ENCODE data around the gene EFCC1.
A peak's percentile ranks its signal among the peaks of the same experiment; 100 is the strongest.

The EFCC1 gene

DNA sequence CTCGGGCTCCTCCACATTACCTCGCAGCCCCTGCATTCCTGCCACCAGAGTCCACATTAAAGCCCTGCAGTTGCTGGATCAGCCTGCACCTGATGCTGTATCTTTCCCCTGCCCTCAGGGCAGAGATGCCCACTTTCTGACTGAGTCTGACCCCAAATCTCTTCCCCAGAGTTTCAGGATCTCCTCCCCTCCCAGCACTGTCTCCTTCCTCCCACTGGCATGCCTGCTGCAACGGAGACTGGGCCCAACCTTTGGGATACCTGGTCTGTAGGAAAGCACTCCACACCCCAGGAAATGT, 38.9 kb downstream of the EFCC1 start:
- TF ChIP-seq, protein P1, sequence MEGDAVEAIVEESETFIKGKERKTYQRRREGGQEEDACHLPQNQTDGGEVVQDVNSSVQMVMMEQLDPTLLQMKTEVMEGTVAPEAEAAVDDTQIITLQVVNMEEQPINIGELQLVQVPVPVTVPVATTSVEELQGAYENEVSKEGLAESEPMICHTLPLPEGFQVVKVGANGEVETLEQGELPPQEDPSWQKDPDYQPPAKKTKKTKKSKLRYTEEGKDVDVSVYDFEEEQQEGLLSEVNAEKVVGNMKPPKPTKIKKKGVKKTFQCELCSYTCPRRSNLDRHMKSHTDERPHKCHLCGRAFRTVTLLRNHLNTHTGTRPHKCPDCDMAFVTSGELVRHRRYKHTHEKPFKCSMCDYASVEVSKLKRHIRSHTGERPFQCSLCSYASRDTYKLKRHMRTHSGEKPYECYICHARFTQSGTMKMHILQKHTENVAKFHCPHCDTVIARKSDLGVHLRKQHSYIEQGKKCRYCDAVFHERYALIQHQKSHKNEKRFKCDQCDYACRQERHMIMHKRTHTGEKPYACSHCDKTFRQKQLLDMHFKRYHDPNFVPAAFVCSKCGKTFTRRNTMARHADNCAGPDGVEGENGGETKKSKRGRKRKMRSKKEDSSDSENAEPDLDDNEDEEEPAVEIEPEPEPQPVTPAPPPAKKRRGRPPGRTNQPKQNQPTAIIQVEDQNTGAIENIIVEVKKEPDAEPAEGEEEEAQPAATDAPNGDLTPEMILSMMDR (IDR thresholded peaks at IDR 0.05; ENCODE audit: insufficient read depth, low read length, missing control alignments) = no peak
- ChIA-PET CTCF (interaction anchor here (1.3 to 6.1 kb wide), 2 partner anchors 13 to 16 kb away, joined by 3 to 50 read pairs; no protein-coding TSS in a partner anchor), POLR2A (no interaction called here)
- H3K4me3 ChIP-seq (ENCODE audit: low read depth, low read length) = no peak overlapping the region
- DNase-seq (ENCODE audit: low read depth, low spot score) = no peak

DNA sequence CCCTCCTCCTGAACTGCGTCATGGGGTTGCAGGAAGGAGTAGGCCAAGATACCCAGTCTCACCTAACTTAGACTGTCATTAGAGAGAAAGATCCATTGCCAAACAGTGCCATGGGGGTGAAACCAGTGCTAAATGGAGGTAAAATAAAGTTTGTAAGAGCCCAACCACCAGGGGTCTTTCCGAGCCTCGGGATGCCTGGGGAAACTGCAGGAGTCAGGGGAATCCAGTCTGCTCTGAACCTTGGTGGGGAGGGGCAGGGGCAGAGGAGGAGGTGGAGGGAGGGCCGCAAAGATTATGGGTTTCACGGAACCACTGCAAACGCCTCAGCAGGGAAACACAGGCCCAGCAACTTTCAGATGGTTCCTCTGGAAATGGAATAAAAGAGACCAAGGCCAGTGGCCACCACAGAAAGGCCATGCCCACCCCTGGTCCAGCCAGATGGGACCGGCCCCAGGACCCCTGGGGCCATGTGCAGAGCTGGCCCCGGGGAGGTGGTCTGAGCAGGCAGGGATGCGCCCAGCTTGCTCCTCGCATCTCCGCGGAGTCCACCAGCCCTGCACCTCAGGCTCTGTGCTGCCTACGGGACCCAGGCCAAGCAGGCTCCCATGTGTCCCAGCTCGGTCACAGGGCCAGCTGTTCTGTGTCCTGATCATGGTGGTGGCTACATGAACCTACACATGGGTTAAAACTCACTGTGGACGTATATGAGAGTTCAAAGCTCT, 39.6 kb downstream of the EFCC1 start:
- ChIA-PET CTCF (interaction anchor here (1.0 to 6.1 kb wide), 3 partner anchors 12 to 80 kb away, joined by 3 to 50 read pairs (median 3); no protein-coding TSS in a partner anchor), POLR2A (no interaction called here)
- H3K4me3 ChIP-seq (ENCODE audit: low read depth, low read length) = no peak overlapping the region
- TF ChIP-seq, protein P1 (IDR thresholded peaks at IDR 0.05; ENCODE audit: insufficient read depth, low read length, missing control alignments) = no peak
- no peak for DNase-seq (ENCODE audit: low read depth, low spot score)

DNA sequence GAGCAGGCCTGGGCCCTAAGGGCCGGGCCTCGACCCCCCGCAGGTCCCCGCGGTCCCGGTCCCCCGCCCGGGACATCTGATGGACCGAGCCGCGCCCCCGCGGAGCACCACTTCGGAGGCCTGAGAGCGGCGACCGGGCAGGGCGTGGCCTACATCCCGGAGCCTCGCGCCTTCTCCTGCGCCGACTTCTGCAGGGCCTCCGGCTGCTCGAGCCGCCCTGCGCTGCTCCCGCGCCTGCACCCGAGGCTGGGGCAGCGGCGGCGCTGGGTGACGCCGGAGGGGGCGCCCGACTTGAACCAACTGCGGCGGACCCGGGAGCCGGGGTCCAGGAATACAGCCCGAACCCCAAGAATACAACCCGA, 44.6 kb downstream of the EFCC1 start:
- H3K4me3 ChIP-seq (ENCODE audit: low read depth, low read length) = no peak overlapping the region
- no peak for DNase-seq (ENCODE audit: low read depth, low spot score)
- ChIA-PET CTCF (interaction anchor here (1.1 kb wide), 1 partner anchor 9 kb away, joined by 3 read pairs; no protein-coding TSS in a partner anchor), POLR2A (no interaction called here)
- TF ChIP-seq, protein P1 (IDR thresholded peaks at IDR 0.05; ENCODE audit: insufficient read depth, low read length, missing control alignments) = no peak

DNA sequence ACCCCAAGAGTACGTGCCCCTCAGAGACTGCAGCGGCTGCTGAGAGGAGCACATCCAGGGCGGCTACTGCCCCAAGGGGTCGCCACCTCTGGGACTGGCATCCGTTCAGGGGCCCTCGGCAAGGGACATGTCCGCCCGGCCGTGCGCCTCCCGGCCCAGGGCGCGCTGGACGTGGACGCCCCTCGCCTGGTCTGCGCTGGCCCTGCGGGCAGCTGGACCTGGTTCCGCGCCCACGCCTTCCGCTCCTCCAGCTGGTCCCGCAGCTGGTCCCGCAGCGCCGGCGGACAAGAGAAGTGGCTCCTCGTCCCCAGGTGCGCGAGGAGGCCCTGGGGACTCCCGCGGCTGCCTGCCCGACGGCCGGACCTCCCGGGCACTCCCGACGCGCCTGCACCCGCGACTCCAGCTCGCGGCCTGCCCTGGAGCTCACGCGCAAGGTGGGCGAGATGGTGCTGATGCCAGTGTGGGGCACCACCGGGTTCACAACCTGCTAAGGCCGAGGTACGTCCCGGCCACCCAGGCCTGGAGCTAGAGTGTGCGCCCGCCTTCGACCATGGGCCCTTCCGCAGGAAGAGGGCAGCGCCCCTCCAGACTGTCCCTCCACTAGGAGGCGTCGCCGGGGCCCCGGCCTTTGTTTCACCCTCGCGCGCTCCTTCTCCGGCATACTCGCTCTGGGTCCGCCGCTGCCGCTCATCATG, 45.1 kb downstream of the EFCC1 start:
- no peak for DNase-seq (ENCODE audit: low read depth, low spot score)
- ChIA-PET POLR2A (no interaction called here), CTCF (interaction anchor here (1.1 to 1.3 kb wide), 2 partner anchors 9 to 76 kb away, joined by 3 read pairs; no protein-coding TSS in a partner anchor)
- no peak overlapping the region for H3K4me3 ChIP-seq (ENCODE audit: low read depth, low read length)
- TF ChIP-seq, protein P1 (IDR thresholded peaks at IDR 0.05; ENCODE audit: insufficient read depth, low read length, missing control alignments) = peak; percentile 1

DNA sequence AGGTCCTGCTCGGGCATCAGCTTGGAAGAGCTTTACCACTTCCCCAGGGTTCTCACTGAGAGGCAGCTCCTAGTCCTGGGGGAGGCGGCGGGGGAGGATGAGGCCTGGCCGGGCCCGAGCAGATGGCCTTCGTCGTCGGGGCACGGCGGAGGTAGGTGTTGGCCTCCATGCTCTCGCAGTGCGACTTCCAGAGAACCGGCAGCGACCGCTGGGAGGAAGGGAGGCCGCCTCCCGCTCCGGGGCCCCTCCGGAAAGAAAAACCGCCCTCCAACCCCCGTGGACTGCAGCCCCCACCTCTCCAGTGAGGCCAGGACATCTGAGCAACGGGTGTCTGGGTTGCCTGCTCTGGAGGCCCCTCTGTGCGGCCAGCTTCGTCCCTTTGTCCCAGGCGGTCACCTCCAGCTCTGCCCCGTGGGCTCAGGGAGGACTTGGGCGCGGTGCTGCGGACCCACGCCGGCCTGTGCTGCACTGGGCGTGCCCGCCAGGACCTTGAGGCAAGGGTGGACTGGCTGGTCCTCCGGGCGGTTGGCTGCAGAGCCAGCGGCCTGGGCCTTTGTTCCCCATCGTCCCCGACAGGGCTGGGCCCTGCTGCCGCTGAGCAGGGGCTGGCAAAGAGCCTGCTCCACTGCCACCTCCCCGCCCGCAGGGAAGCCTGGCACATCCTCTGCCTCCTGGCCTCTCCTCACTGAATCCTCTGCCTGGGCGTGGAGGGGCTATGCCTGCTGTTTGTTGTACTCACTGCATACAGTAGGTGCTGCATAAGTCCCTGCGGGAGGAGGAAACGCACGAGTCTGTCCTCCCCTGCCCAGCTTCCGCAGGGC, 45.8 kb downstream of the EFCC1 start:
- TF ChIP-seq, protein P1 (IDR thresholded peaks at IDR 0.05; ENCODE audit: insufficient read depth, low read length, missing control alignments) = no peak
- ChIA-PET CTCF (interaction anchor here (1.1 to 1.3 kb wide), 2 partner anchors 8 to 77 kb away, joined by 3 read pairs; no protein-coding TSS in a partner anchor), POLR2A (no interaction called here)
- DNase-seq (ENCODE audit: low read depth, low spot score) = no peak
- H3K4me3 ChIP-seq (ENCODE audit: low read depth, low read length) = no peak overlapping the region

DNA sequence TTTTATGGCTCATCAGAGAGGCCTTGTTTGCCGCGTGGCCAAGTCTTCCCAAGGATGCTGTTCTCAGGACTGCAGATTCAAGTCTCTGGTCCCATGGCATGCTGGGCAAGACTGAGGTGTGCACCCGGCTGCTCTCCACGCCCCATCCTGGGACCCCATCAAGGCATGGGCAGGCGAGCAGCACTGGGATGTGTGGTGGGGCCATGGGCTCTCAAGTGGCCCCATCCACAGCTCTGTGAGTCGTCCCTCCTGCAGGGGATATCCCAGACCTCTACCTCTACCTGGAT, 46.4 kb downstream of the EFCC1 start:
- TF ChIP-seq, protein P1 (IDR thresholded peaks at IDR 0.05; ENCODE audit: insufficient read depth, low read length, missing control alignments) = no peak
- no peak for DNase-seq (ENCODE audit: low read depth, low spot score)
- ChIA-PET POLR2A (no interaction called here), CTCF (interaction anchor here (1.3 kb wide), 1 partner anchor 78 kb away, joined by 3 read pairs; no protein-coding TSS in a partner anchor)
- no peak overlapping the region for H3K4me3 ChIP-seq (ENCODE audit: low read depth, low read length)
